GM21529 (cell line): ENCODE measurements around the gene CDK11A.
"Not testable (repeated sequence)": the region's sequence is repeated elsewhere in the genome, so short reads cannot be mapped to it uniquely, and the experiment has no call there.

Source experiments
- ATAC-seq: cut with Tn5 transposase; IDR thresholded peaks from one replicate; pipeline ENCODE4 v1.9.1; 2021; ENCODE audit not compliant: unreplicated experiment

The CDK11A gene

DNA sequence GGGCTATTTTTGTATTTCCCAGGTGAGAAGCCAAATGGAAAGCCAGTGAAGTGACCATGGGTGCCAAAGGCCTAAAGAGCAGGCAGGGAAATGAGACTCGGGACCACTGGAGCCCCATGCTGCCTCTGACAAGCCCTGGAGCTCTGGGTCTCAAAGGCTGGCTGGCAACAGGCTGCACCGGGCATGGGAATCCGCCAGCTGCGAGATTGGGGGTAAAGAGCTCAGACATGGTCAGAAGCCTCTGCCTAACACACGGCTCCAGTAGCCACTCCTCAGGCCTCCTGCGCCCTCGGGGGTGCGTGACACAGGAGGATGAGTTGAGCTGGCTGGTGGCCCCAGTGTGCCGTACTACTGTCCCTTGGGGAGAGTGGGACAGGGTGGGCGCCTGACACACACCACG, 59.8 kb downstream of the CDK11A start:
- ATAC-seq, result not testable (repeated sequence)

DNA sequence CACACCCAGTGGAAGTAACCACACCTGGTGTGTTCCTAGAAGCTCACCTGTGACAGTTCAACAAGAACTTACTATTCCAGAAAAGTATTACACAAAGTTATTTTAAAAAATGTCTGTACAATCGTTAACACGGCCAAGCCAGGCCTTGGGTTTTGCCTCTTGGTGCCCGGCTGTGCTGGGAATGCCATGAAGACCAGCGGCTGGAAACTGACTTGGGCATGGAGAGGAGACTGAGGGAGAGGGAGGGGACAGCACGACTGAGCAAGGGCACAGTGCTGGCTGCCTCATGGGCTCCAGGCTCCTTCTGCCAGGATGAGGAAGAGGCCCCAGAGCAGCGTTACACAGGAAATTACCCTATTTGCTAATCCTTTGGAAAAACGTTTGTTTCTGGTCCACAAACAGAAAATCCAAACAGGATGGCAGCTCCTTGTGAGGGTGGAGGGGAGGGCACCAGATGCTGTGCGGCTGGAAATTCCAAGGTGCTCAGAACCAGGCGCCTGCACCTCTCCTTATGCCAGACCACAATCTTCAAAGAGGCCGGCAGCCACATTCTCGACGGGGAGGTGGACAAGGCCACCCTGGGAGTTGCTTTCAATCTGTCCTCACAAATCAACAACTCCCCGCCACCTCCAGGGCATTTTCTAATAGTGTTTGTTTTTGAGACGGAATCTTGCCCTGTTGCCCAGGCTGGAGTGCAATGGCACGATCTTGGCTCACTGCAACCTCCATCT, 61.2 kb downstream of the CDK11A start:
- not testable (repeated sequence) for ATAC-seq

DNA sequence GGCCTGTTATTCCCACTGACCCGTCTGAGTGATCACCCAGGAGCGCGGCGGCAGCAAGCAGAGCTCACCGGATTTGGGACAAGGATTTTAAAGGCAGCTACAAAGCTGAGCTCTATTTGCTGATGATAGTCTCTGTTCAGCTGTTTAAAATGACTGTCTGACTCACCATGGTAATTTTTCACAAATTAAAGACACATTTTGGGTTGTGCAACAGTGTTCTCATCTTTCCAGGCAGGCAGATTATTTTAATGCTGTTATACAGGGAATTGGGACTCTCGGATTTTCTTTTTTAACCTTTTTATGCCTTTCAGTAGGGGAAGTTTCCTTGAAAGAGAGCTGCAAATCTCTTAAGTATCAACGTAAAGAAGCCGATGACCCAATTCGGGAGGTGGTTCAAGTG, 61.8 kb downstream of the CDK11A start:
- not testable (repeated sequence) for ATAC-seq

DNA sequence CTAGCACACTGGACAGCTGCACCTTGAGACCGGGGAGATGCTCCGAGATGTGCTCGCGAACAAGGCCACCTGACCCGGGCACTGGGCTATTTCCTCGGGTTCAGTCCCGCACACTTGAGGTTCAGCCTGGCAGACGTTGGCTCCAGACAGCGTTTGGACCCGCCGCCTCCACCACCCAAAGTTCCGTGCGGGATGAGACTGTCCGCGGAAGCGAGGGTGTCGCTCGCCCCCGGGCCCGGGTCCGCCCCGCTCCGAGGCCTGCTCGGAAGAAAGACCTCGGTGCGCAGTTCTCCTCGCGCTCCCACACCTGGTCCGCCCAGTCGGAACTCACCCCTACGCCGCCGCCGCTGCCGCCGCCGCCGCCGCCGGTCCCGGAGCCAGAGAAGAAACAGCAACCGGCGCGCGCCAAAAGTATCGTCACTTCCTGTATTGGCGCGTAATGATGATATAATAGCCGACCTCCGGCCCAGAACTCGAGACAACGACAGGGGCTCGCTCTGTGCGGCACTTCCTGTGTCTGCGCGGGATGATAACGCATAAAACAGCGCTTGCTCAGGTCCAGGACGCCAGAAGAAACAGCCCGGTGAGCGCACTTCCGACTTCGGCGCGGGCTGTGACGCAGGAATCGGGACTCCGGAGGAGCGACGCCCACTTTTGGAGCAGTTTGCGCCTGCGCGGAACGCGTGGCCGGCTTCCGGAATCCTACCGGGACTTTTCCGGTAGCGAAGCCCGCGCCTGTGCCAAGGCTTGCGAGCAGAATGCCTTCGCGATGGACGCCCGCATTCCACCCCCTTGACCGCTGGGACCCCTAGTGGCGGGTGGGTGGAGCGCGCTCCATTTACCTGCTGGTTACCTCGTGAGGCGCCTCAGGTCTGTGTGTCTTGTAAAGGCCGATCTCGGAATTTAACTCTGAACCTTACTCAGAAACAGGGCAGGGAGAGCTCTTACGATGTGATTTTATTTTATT, 65.3 kb downstream of the CDK11A start, which contains the start of gene CDK11B:
Gene CDK11B (minus strand): TSS at position 422 of the 967 bp plus-strand sequence. CDS start 1,519 bp downstream, outside the sequence.
- ATAC-seq, result peak; percentile 79
